ENCODE measurements around the gene EXTL1. TPM values are rescaled to one million over a fixed set of nuclear protein-coding genes. Genes with fewer than 3 reads are reported as not detected.

The EXTL1 gene
- total RNA-seq, 1 donor from 2014 or later: 0.23 TPM

- no peak for DNase-seq (ENCODE audit: low spot score)
Observed at GRCh38 chr1:26025060-26025459, 3.5 kb downstream of the EXTL1 start.

DNA sequence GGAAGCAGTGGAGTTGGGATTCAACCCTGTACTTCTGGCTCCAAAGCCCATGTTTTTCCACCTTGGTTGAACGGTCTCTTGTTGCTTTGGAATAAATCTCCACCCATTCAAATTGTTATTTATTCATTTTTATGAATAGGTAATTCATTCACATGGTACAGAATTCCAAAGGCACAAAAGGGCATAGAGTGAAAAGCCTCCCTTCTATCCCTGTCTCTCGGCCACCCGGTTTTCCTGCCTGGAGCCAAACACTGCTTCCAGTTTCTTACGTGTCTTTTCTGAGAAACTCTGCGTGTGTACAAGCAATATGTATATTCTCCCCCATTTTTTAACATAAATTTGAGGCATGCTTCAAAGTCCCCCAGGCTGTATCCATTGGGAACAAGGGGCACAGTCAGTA is 3.9 kb downstream of the EXTL1 start:
- no peak for DNase-seq (ENCODE audit: low spot score)

GRCh38 chr1:26027716-26028489 is 6.3 kb downstream of the EXTL1 start:
- DNase-seq (ENCODE audit: low spot score): no peak

DNA sequence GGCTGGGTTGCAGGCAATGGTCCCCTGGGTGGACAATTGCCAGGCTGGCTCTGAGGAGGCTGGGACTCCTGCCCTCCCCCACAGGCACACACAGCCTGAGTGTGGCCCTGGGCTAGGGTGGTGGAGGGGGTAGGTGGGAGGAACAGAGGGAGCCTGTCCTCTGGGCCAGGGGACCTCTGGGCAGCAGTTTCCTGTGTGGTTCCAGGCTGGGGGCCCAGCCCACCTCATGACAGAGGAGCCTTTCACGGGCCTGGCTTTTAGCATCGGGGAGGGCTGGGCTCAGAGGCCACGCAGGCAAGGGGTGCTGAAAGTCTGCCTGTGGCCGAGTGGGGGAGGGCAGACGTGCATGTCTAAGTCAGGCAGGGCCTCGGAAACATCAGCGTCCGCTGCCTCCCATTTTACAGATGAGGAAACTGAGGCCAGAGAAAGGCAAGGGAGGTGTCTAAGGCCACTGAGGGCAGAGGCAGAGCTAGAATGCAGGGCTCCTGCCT is 7.0 kb downstream of the EXTL1 start:
- DNase-seq (ENCODE audit: low spot score): no peak

- no peak for DNase-seq (ENCODE audit: low spot score)
Observed at GRCh38 chr1:26029054-26029863, 7.7 kb downstream of the EXTL1 start.

- DNase-seq (ENCODE audit: low spot score): no peak
Observed at GRCh38 chr1:26029864-26030481, 8.4 kb downstream of the EXTL1 start.

DNA sequence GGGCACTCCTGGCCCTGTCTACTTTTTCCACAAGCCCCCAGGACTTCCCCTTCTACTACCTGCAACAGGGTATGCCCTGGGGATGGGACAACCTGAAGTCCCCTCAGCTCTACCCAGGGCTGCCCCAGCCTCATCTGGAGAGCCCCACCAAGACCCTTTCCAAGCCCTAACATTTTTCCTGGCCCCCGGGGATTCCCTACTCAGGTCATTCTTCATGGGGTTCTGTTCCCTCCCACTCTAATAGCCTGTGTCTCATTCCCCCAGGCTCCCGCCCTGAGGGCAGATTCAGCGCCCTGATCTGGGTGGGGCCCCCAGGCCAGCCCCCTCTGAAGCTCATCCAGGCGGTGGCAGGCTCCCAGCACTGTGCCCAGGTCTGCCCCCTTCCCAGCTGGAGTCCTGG is 9.6 kb downstream of the EXTL1 start:
- no peak for DNase-seq (ENCODE audit: low spot score)

- no peak for DNase-seq (ENCODE audit: low spot score)
Observed at GRCh38 chr1:26031611-26032220, 10.1 kb downstream of the EXTL1 start.

- DNase-seq (ENCODE audit: low spot score): no peak
Observed at GRCh38 chr1:26032656-26033357, 11.2 kb downstream of the EXTL1 start.

DNA sequence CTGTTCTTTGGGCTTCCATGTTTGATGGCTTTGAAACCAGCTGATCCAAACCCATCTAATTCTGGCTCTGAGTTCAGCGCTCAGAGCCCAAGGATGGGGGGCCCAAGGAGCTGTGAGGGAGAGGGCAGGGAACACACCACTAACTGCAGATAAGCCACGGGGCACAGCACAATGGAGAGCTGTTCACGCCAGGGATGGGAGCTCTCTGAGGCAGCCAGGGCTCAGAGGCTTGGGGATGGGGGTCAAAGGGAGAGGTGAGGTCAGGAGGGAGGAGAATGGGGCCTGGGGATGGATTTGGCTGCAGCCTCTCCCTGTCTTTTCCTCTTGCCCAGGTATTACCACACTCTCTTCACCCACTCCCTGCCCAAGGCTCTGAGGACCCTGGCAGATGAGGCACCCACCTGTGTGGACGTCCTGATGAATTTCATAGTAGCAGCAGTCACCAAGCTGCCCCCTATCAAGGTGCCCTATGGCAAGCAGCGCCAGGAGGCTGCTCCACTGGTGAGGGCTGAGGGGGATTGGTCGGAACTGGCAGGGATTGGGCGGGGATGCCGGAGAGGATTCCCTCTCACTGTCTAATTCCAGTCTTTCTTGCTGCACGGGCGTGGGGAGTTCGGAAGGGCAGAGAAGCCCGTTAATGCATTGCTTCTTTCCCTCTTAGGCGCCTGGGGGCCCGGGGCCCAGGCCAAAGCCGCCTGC is 13.1 kb downstream of the EXTL1 start:
- no peak for DNase-seq (ENCODE audit: low spot score)

DNA sequence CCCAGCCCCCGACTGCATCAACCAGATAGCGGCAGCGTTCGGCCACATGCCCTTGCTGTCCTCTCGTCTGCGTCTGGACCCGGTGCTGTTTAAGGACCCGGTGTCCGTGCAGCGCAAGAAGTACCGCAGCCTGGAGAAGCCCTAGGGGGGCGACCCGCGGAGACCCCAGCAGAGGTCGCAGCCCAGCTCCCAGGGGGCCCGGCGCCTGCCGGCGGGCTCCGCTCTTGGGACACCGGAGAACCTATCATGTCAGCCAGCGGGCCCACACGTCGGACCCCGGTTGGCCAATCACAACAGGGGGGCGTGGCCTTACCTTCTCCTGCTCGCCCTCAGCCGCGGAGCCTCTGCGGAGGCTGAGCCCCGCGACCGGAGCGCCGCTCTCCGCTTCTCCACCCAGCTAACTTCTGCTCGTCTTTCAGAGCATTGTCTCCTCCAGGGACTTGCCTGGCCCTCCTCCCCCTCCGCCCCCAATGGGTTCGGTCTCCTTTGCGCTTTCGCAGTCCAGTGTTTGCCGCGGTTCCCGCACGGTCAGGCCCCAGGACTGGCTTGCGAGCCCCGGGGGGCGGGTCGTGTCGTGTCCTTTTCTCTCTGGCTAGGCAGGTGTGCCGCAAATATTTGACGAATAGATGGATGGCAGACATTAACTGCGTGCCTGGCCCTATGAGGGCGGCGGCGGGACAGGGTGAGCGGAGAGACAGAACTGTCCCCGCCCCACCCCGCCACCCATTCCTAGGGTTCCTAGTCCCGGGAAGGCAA is 13.8 kb downstream of the EXTL1 start:
- DNase-seq (ENCODE audit: low spot score): peak; percentile 94

DNA sequence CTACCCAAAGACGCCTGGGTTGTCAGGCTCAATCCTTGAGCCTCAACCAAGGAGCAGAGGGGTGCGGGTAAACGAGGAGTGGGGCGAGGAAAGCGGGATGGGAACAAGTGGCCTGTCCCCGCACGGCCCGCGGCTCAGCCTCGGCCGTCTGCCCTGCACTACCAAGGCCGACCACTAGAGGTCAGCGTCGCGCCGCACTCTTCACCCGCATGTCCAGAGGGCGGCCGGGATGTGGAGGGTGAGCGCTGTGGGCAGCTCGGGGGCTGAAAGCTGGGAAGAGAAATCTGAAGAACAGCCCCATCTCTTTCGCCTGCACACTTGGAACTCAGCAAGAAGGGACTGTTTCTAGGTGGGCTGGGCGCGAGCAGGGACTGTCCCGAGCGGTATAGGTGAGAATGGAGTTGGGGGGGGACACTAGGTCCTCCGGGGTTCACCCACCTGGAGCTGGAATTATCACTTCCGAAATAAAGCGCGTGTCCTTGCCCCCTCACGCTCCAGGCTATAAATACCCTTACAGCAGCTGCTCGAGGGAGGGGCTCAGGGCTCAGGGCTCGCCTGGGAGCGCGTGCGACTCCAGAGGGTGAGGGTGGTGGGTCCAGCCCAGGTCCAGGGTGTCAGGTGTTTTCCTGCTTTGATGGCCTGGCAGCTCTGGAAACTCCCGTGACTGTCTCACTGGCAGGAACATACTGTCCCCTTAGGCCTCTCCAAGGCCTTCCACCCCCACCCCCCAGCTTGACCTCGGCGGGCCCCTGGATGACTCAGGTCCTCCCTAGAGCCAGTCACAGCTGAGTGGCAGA is 14.6 kb downstream of the EXTL1 start:
- DNase-seq (ENCODE audit: low spot score): peak; percentile 87

DNA sequence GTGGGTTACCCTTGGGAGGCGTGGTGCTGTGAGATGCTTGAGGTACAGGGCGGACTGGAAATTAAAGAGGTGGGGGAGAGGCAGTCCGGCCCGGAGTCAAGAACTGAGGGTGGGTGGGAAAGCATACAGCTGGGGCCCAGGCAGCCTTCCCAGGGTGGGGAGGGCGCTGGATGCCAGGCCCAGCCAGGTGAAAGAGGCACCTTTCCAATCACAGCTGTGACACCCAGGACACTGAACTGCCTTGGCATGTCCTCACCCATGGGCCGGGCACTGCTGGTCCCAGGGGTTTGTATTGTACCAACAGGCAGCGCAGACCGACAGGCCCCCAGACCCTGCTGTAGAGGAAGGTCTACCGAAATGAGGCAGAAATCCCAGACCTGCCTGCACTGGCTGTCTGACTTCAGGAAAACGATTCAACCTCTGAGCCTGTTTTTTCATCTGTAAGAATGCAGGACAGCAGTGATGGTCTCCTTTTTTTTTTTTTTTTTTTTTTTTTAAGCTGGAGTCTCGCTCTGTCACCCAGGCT is 15.2 kb downstream of the EXTL1 start:
- no peak for DNase-seq (ENCODE audit: low spot score)

- DNase-seq (ENCODE audit: low spot score): no peak
Observed at GRCh38 chr1:26037904-26038303, 16.3 kb downstream of the EXTL1 start.

- DNase-seq (ENCODE audit: low spot score): no peak
Observed at GRCh38 chr1:26038477-26038876, 16.9 kb downstream of the EXTL1 start.

- DNase-seq (ENCODE audit: low spot score): no peak
Observed at GRCh38 chr1:26038904-26039303, 17.3 kb downstream of the EXTL1 start.

DNA sequence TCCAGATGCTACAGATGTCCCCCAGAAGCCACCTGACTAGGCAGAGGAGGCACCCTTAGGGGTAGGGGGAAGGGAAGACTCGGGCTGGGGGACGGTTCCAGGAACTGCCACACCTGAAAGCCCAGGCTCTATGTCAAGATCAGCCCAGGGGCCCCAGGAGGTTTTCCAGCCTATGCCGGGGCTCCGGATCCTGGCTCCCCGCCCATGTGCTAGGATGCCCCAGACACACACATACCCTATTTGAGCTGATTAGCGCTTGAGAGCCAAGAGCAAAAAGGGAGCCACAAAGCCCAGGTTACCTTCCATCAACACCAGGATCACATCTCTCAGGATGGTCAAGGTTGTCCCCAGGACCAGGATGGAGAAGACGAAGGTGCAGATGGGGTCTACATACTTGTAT is 19.8 kb downstream of the EXTL1 start:
- DNase-seq (ENCODE audit: low spot score): no peak

GRCh38 chr1:26041978-26042377 is 20.4 kb downstream of the EXTL1 start:
- DNase-seq (ENCODE audit: low spot score): no peak

- DNase-seq (ENCODE audit: low spot score): no peak
Observed at GRCh38 chr1:26043765-26044164, 22.2 kb downstream of the EXTL1 start.

Data from ureter (tissue), 1 donor.